GM18526 (cell line): ENCODE data around the gene SPRR1A.

ENCODE experiments used
- POLR2A ChIP-seq: IDR thresholded peaks from 3 replicates; pipeline ENCODE4 v1.6.1; 2011; ENCODE audit not compliant: insufficient read length; ENCODE audit errors: extremely low read depth

The SPRR1A gene

GRCh38 chr1:152964536-152964935 lies 19.3 kb upstream of the SPRR1A start:
- no peak for TF ChIP-seq POLR2A

DNA sequence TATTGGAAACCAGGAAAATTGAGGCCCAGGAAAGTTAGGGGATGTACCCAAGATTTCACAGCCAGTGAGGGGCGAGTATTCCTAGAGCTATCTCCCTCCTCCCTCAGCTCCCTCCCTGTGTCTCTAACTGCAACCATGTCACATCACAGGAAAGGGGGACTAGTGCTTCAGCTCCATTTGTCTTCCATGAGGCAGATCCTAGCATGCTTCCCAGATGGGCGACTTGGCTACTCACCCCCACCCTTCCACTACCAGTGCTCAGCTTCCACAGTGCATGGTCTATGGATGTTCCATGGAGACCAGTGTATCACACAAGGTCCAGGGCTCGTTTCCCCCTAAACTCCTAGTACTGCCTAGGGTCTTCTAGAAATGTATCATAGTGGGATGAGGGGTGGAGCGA lies 18.0 kb upstream of the SPRR1A start:
- TF ChIP-seq POLR2A = no peak

DNA sequence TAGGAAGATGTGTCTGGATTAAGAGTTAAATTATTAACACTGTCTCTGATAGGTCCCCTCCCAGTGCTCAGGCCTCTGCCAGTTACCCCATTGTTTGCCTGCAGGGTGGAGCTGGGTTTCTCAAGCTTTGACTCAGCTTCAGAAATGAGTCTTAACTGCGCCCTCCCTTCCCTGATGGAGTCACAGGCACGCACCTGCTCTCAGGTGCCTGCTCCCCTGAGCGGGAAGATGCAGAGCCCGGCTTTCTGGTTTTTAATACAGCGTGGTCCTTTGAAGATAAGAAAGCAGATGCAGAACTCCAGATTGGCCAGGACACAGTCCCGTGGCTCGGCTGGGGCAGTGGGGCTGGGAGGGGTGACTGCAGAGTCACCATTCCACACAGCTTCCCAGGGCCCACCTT lies 16.7 kb upstream of the SPRR1A start:
- TF ChIP-seq POLR2A = no peak

GRCh38 chr1:152968248-152968647 lies 15.6 kb upstream of the SPRR1A start:
- no peak for TF ChIP-seq POLR2A

DNA sequence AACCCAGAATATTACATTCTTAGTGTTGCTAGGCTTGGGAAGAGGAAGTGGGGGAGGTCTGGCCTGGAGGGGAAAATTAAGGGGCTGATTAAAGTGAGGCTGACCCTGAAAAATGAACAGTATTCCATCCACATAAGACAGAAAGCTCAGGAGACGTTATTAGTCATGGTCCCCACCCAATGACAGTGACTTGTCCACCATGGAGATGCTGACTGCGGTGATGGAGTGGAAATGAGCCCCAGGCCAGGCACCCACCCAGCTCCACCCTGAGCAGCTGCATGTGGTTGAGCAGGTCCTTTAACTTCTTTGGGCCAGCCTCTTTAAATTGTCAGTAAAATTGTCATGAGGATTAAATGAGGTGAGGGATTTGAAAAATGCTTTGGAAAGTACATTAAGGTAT lies 14.8 kb upstream of the SPRR1A start:
- TF ChIP-seq POLR2A = no peak

GRCh38 chr1:152970495-152970894 lies 13.4 kb upstream of the SPRR1A start, which contains the start of gene SPRR4:
SPRR4 (plus strand) TSS chr1:152970648; CDS start chr1:152971891, 1,243 bp downstream.
- TF ChIP-seq POLR2A = no peak

- TF ChIP-seq POLR2A = no peak
These were observed 11.5 kb upstream of the SPRR1A start for GRCh38 chr1:152972196-152972886.

DNA sequence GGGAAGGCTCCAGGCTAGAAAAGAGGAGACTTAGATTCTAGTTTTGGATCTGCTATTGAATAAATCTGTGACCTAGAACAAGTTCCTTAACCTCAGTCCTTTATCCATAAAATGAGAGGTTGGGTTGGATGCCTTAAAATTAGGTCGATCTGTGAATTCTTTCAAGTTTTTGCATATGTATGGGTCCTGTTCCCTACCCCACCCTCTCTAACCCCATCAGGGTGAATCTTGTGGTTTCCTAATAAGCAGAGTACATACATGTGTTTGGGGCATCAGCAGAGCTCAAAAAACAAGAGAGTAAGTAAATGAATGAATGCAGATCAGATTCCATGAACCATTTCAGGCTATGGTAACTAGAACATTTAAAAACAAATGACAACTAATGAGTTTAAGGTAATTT lies 7.2 kb upstream of the SPRR1A start:
- no peak for TF ChIP-seq POLR2A

GRCh38 chr1:152977614-152978013 lies 6.3 kb upstream of the SPRR1A start:
- no peak for TF ChIP-seq POLR2A

- TF ChIP-seq POLR2A = no peak
These were observed 3.2 kb upstream of the SPRR1A start for GRCh38 chr1:152980676-152981075.

DNA sequence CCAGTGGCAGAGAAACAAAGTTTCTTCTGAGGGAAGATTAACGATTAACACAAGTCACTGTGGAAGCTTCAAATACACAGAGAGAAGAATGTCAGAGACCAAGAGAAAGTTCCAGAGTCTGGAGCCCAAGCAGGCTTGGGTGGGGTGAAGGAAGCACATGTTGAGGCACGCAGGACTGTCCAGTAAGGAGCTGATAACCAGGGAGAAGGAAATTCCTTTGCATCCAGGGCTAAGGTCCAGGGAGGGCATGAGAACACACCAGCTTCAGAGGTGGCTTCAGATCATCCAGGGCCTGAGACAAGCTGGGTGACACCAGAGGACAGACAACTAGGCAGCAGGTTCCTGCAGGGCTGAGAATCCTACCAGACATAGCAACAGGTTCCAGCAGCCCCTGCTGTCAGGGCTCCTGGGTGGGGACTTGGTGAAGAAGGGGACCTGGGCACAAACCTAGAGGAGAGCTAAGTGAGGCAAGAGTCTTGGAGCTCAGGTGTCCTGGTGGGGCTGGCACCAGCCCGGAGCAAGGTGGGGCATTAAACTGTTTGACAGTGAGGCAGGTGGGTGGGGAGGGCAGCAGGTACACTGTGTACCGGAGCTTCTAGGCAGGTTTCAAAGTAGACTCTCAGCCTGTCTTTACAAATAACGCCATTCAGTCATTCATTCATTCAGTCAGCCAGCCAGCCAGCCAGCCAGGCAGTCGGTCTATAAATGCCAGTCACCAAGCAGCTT lies 2.6 kb upstream of the SPRR1A start:
- TF ChIP-seq POLR2A = no peak

DNA sequence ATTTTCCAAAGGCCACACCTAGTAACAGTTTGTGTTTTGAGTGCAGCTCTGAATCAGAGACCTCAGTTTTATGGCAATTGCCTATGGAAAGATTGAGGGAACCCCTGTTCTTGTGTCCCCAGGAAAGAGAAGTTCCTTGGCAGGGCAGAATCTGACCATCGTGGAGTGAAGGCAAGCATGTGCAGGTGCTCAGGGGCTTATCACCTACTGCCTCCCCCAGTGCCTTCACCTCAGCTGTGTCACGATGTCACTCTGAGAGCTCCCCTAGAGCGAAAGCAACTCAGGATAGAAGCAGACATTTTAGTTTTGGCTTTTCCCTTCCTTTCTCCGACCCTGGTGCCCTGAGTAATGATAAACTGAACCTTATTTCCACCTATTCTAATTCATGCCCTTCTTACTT lies 1.8 kb upstream of the SPRR1A start:
- TF ChIP-seq POLR2A = no peak

DNA sequence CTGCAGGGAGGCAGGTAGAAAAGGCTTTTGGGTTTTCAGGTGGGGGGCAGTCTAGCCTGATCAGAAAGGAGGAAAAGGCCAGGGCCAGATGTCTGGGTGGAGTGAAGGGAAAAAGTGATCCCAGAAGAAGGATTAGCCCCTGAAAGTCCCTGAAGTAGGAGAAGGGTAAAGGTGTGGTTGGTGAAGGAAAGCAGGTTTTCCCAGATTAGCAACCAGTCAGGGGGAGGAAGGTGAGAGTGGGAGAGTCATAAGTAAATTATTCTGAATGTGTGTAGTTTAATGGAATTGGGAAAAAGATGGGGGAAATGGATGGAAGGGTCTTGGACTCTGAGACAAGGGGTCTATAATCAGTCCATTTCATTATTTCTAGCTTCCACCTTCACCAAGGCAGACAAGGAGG lies 647 bp upstream of the SPRR1A start:
- no peak for TF ChIP-seq POLR2A

GRCh38 chr1:152986578-152986977 lies 2.7 kb downstream of the SPRR1A start:
- TF ChIP-seq POLR2A = no peak

- TF ChIP-seq POLR2A = no peak
These were observed 9.3 kb downstream of the SPRR1A start for GRCh38 chr1:152993186-152993585.

DNA sequence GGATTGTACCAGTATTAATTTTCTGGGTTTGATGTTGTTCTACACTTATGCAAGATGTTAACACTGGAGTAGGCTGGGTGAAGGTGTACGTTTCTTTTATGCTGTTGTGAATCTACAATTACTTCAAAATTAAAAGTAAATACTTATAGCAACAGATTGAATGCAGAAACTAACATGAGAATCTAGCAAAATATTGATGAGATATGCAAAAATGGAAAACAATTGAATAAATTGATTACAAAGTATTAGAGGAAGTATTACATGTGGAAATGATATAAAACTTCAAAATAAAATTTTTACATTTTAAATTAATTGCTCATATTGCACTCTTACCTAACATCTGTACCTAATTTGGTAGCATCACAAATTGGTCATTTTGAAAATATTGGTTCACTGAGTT lies 12.0 kb downstream of the SPRR1A start:
- TF ChIP-seq POLR2A = no peak
